Bronchial epithelial cell (primary cell): ENCODE results near the gene ZFAND2A. TPM values are rescaled to one million over a fixed set of nuclear protein-coding genes. Genes with fewer than 3 reads are reported as not detected.
"Not testable (repeated sequence)": the region's sequence is repeated elsewhere in the genome, so short reads cannot be mapped to it uniquely, and the experiment has no call there.

Source experiments
- DNase-seq: peaks from one replicate; pipeline ENCODE4 v3.0.0-alpha.2; 2010; ENCODE audit warnings: low read depth
- FAIRE-seq: peaks from 2 replicates; lab custom pipeline; 2011; peaks lifted over from hg19 to GRCh38; lab: Jason Lieb, UNC
- H3K27me3 ChIP-seq: 2 replicates; pipeline ENCODE4 v1.5.1; 2011; ENCODE audit warnings: low read length; ENCODE audit not compliant: control insufficient read depth, insufficient read depth
- H3K36me3 ChIP-seq: 2 replicates; pipeline ENCODE4 v1.5.1; 2011; ENCODE audit warnings: low read length; ENCODE audit not compliant: control insufficient read depth, insufficient read depth
- H3K4me3 ChIP-seq: 2 replicates; pipeline ENCODE4 v1.5.1; 2011; ENCODE audit warnings: mild to moderate bottlenecking, low read depth, low read length, control low read depth
- CTCF ChIP-seq: IDR thresholded peaks from 2 replicates; pipeline ENCODE4 v1.5.1; 2011; ENCODE audit warnings: mild to moderate bottlenecking, moderate library complexity, low read length, control low read depth, inconsistent platforms; ENCODE audit not compliant: insufficient read depth, severe bottlenecking
- total RNA-seq: library from RNA; depleted of rRNA; stranded (reverse); fragments of >200 nt; gene quantifications from 2 replicates; pipeline ENCODE4 v1.2.1, GENCODE V29; 2014

Gene ZFAND2A
- total RNA-seq, 1 donor from 2014 or later = 53.4 TPM

DNA sequence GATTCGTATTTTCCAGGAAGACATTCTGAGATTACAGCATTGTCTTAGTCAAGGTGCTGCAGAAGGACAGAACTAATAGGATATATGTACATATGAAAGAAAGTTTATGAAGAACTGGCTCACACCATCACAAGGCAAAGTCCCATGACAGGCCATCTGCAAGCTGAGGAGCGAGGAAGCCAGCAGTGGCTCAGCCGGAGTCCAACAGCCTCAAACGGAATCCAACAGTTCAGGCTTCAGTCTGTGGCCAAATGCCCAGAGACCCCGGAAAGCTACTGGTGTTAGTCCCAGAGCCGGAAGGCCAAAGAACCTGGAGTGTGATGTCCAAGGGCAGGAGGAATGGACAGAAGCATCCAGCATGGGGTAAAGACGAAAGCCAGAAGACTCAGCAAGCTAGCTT is 4.4 kb upstream of the ZFAND2A start:
- no peaks in the 10 kb centered on the region for H3K36me3 ChIP-seq
- no peak overlapping the region for H3K4me3 ChIP-seq
- no peak for TF ChIP-seq CTCF
- FAIRE-seq (no peak), DNase-seq (no peak)
- H3K27me3 ChIP-seq = no peaks in the 10 kb centered on the region

DNA sequence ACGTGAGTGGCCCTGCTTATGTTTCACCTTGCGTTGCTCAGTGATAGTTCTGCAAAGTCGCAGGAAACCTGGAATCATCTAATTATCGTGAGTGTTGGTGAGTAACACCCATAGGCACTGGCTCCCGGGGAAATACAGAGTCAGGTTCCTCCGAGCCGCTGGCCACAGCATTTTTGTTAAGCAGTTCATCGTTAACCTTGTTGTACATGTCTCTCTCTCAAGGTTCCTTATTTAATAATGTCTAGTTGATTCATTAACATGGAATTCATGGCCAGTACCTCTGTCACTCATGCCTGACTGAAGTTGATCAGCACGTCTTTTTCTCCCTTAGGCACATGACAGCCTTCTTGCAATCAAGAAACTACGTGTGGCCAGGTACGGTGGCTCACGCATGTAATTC is 3.1 kb upstream of the ZFAND2A start:
- no peak for TF ChIP-seq CTCF
- no peak for FAIRE-seq
- no peak for DNase-seq

DNA sequence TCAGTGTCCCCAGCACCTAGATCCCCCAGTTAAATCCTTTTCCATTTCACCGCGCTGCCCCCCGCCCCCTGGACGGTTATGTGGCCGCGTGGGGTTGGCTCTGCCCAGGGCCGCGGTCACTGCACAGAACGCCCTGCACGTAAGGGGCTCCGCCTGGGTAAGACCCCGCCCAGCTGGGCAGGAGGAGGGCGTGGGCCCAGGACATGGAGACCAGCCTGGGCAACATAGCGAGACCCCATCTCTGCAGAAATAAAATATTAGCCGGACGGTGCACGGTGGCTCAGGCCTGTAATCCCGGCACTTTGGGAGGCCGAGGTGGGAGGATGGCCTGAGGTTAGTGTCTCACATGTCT is 650 bp upstream of the ZFAND2A start:
- Histone ChIP-seq H3K4me3 (peak overlapping the region; percentile 99), H3K36me3 (peaks cover 6% of the 10 kb centered on the region), H3K27me3 (no peaks in the 10 kb centered on the region)
- FAIRE-seq (no peak), DNase-seq (no peak)
- no peak for TF ChIP-seq CTCF

More for the DNA sequence above, 3.1 kb upstream of the ZFAND2A start:
- H3K27me3 ChIP-seq = no peaks in the 10 kb centered on the region
- no peak overlapping the region for H3K4me3 ChIP-seq
- H3K36me3 ChIP-seq = no peaks in the 10 kb centered on the region

GRCh38 chr7:1159231-1159630 is 765 bp downstream of the ZFAND2A start:
- Histone ChIP-seq H3K36me3 (peaks cover 11% of the 10 kb centered on the region), H3K4me3 (peak overlapping the region; percentile 99)
- not testable (repeated sequence) for FAIRE-seq, H3K27me3 ChIP-seq, DNase-seq

DNA sequence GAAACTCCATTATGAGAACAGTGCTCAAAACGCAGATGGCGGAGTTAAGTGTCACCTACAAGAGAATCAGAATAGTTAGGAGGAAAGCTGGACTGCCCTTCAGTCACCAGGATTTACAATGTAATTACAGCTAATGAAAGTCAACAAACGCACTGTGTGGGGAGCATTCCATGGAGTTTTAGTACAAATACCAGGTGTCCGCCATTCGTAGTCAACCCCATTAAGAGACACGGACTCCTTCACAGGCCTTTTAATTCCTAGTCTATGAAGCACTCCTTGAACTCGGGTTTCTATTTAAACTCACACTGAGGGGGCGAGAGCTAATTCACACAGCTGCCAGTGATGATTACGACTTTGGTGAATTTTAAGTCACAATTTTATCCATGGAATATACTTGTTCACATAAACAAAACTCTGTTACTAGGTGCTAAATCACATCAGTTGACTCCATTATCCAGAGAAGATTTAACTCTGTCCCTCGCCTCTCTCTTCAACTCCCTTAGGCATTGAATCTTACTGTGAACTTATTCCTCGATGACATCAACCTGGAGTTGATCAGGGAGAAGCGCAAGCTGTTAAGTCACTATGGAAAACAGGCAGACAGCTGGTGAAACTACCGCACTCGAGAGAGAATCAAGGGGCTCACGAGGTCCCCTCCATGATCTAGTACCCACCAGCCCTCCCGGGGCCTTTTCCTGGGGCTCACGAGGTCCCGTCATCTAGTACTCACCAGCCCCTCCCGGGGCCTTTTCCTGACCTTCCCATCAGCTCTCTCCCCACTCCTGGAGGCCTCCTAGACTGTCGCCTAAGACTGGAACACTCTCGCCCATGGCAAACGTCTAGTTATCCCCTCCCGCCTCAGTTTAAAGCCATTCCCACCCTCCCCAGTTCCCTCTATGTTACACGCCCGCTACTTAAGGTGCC is 1.5 kb downstream of the ZFAND2A start:
- H3K4me3 ChIP-seq = peak overlapping the region; percentile 99
- H3K36me3 ChIP-seq = peaks cover 14% of the 10 kb centered on the region
- H3K27me3 ChIP-seq = no peaks in the 10 kb centered on the region
- FAIRE-seq (no peak), DNase-seq (no peak)
- no peak for TF ChIP-seq CTCF

DNA sequence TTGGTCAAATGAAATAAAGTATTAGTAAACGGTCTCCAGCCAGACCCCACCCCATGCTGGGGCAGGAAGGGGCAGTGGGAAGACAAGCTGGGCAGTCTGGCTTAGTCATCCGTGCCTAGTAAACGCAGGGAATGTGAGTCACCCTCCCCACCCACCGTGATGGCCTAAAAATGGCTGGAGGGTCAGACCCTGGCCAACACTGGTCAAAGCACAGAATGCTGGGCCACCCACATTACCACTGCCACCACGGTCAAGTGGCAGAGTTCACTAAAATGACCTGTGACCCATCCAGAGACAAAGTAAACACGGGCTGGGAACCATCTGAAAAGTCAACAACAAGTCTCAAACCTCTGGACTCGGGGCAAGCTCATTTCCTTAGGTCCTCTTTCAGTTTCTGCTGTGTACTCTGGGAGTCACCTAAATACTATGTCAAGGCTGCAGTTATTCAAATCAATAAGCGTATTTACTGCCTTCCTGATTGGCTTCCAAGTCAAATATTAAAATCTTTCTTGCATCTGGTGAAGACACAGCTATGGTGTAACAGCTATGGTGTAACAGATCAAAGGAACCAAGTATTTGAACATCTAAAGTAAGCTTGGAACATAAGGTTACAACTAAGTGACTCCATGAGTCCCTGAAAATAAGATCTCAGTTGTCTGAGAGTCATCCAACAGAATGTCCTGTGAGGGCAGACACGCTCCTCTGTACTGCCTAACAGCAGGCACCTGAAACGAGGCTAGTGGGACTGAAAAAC is 3.0 kb downstream of the ZFAND2A start:
- H3K4me3 ChIP-seq = no peak overlapping the region
- FAIRE-seq = no peak
- no peak for TF ChIP-seq CTCF
- H3K27me3 ChIP-seq = no peaks in the 10 kb centered on the region
- DNase-seq = peak; percentile 47
- peaks cover 24% of the 10 kb centered on the region for H3K36me3 ChIP-seq

DNA sequence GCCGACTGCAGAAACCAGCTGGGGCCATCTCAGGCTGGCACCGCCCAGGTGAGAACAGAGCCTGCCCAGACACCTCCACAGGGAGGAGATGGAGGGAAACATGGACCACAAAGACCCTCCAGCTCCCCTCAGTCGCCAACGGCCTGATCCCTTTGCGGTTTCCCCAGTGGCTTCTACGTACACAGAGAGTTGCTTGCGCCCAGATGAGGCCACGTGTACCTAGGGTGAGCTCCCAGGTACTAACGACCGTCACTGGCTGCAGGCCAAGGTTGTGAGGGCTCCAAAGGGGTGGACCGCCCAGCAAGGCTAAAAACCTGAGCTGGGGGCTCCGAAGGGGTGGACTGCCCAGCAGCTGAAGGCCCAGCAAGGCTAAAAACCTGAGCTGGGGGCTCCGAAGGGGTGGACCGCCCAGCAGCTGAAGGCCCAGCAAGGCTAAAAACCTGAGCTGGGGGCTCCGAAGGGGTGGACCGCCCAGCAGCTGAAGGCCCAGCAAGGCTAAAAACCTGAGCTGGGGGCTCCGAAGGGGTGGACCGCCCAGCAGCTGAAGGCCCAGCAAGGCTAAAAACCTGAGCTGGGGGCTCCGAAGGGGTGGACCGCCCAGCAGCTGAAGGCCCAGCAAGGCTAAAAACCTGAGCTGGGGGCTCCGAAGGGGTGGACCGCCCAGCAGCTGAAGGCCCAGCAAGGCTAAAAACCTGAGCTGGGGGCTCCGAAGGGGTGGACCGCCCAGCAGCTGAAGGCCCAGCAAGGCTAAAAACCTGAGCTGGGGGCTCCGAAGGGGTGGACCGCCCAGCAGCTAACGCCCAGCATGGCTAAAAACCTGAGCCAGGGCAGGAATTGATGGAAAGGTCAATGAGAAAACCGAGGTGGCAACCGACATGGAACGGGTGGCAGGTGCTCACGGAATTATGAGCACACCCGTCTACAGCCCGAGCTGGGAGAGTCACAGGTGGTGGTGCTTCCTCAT is 3.9 kb downstream of the ZFAND2A start:
- not testable (repeated sequence) for FAIRE-seq, H3K4me3 ChIP-seq, H3K27me3 ChIP-seq, DNase-seq
- peaks cover 29% of the 10 kb centered on the region for H3K36me3 ChIP-seq
